HG03175 (cell line): ENCODE data around the gene PPM1L.

Source experiments
- ATAC-seq: cut with Tn5 transposase; IDR thresholded peaks from one replicate; pipeline ENCODE4 v1.9.1; 2021; ENCODE audit warnings: mild to moderate bottlenecking, moderate library complexity; ENCODE audit not compliant: unreplicated experiment

The PPM1L gene

DNA sequence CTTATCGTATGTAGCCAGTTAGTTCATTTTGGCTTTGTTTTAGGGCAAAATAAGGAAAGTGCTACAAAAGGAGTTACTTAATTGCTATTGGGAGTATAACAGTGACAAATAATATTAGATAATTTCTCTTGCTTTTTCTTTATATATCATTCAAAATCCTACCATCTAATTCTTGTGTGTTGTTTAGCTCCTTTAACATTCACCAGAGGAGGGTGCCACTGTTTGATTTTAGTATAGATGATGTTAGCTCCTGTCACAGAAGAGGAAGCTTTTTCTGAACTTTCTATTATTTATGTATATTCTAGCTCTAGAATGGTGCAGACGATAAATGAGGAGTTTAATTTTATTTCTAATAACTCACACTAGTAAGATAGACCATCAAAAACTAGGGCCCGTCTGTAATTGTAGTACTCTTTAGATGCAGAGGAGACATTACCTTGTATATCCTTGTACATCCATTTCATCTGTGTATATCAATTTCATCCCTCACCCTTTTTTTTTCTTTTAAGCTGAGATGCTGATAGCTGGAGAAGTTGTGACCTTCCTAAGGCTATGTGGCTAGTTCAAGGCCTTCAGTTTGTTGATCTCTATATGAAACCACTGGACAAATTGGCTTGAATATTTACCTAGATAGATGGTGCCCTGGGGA is 3.0 kb downstream of the PPM1L start:
- no peak for ATAC-seq

DNA sequence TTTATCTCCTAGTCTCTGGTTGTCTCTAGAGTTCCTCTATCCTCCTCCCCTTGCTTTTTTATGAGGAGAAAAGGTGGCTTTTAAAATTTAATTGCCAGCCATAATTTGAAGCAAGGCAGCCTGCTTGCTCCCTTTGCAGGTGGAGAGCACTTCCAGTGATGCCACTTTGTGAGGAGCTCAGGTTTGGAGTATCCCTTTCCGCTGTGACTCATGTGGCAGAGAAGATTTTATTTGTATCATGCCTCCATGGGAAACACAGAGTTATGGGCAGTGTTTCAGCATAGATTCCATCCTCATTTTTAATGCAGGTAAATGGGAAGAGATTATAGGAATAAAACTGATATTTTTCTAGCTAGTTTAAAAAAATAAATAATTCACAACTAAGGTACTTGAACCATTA is 7.0 kb downstream of the PPM1L start:
- no peak for ATAC-seq

DNA sequence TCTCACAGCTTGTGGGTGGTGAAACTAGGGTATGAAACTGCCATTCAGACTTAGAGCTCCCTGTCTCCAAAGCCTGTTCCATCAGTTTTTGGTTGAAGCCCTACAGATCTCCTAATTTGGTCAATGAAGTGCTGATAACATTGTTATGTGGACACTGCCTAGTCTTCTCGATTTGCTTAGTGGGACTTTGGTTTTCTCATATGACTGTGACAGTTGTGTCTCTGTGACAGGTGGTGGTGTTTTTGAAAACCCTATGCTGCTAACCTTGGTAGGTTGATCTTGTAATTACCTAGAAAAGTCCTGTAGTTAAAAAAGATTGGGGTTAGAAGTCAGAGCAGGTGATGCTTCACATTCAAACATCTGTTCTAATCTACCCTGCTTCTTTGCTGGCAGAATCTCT is 9.2 kb downstream of the PPM1L start:
- no peak for ATAC-seq

DNA sequence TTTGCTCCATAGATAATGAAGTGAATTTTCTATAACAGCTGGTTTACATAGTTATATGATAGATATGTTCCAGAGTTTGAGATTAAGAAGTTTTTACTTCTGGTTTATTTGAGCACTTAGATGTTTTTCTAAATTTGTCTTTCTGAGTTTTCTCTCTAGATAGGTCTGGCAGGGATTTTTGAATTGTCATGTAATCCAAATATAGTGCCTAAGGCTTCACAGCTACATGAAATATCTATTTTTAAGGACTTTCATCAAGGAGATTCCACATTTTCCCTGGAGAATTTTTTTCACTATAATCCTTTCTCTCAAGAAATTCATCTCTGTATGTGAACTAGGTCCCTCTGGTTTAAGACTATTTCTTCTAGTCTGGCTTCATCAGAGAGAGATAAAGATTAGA is 12.0 kb downstream of the PPM1L start:
- ATAC-seq = no peak

DNA sequence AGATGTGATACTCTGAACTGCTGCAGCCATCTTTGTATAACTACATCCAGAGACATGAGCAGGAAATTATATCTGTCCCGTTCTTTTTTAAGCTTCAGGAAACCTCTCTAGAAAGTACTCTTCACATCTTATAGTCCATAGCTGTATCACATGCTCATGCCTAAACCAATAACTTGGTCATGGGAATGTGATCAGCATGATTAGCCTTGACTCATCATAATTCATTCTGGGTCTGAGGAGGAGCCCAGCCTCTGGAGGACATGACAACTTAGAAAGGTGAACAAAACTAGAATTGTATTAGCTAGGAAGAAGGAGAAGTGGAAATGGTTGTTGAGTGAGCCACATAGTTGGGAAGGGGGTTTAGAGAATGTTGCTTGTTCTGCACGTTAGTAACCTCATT is 12.9 kb downstream of the PPM1L start:
- ATAC-seq = no peak

DNA sequence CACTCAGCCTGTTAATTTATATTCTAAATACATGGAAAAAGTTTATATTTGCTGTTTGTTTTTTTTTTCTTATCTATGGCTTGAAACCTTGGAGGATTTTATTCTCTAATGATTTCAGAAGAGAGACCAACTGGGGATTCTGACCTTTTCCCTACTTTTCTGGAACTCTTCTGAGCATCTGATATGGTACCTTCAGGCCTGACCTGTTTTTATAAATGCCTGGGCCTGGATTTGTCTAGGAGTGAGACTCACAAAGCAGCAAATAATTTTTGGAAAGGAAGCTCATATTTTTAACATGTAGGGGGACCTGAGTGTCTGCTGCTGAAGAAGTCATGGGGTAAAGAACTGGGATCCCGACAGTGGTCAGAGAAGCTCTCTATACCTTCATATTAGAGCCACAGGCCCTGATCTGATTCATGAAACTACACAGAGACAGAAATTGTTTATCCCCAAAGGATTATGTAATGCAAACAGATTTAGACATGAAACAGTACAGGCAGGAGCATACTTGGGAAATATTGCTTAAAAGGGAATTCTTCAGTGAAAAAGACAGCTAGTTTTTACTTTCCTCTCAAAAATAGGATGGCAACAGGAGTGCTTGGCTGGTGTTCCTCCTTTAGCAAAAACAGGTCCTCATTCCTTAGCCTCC is 15.9 kb downstream of the PPM1L start:
- no peak for ATAC-seq

DNA sequence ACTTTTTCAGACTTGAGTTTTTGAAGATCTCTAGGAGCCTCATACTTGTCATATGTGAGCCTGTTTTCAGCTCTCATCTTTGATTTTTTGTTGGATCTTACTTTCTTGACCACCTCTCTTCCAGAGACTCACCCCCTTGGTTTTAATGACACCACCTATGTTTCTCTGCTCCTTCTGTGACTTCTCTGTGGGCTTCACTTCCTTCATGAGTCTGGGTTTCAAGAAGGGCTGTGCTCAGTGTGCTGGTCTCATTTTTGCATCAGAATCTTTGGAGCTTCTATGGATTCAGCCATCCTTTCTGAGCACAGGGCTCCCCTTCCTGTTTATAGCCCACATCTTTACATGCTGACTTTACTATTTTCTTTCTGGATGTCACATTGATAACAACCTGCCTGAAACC is 17.7 kb downstream of the PPM1L start:
- no peak for ATAC-seq

DNA sequence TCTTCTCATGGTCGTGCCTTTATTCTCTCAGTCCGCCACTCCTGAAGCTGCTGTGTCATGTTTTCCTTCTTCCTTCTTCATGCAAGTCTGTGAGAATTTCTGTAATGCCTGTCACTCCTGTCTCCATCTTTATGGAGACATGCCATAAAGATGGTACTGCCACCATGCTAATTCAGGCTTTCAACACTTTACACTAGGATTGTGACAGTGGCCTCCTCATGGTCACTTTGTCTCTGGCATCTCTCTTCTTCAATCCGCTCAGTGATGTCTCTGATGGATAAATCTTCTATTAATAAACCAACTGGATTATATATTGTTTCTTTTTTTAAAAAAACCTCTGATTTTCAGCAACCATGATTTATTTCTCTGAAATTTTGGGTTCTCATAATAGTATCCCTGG is 18.1 kb downstream of the PPM1L start:
- ATAC-seq = no peak

DNA sequence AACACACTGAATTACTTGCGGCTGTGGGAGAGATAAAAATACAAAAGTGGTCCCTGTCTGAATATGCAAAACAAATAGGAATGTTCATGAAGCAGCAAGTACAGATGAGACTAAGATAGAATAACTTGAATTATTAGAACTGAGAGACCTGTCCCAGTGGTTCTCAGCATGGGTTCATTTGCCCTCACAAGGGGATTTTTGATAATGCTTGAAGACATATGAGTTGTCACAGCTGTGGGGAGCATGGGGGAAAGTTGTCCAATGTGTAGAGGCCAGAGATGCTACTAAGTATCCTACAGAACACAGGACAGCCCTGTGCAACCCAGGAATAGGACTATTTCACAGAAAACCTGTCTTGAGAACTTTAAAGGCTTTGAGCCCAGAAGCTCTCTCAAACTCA is 22.4 kb downstream of the PPM1L start:
- ATAC-seq = no peak

DNA sequence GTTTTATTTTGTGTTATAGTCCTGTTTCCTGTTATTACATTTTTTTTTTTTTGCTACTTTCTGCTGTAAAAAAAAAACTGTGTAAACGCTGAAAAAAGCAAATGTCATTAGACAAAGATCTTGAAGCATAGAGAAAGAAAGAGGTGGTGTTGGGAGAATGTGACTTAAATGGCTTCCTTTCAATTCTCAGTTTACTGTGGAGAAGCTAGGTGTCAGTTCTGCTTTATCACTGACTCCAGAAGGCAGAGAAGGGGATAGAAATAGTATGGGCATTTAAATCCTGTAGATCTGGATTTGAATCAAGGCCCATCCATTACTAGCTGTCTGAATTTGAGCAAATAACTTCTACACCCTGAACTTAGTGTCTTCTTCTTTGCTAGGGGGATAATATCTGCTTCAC is 23.0 kb downstream of the PPM1L start:
- no peak for ATAC-seq

DNA sequence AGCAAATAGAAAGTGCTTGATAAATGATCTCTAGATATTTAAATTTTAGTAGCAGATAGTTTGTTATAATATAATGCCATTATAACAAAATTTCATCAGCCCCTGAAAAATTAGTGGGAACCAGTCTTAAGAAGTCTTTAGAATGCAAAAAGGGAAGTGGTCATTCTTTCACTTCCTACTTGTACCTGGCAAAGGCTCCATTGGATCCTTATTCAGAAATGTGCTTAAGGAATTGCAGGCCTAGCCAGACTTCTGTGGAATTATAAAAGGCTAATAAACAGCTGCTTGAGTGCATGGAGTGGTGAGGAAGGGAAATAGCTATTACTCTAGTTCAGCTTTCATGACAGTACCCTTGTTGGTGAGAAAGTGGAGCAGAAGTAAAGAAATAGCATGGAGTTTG is 24.2 kb downstream of the PPM1L start:
- no peak for ATAC-seq

DNA sequence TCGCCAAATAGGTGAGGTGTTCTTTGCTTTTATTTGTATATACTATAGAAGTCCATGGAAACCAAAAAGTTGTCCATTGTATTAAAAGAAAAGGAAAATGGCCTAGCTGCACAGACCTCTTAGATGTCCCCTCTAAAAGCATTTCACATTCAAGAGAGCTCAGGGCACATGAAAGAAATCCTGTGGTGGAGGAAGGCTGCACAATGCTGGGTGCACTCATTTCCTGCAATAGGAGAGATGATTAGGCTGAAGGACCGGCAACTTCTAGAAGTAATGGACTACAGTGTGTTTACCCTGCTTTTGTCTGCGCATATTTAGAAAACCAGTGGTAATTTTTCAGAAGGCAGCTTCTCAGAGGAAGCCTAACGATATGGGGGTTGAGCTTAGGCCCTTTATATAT is 25.4 kb downstream of the PPM1L start:
- no peak for ATAC-seq

DNA sequence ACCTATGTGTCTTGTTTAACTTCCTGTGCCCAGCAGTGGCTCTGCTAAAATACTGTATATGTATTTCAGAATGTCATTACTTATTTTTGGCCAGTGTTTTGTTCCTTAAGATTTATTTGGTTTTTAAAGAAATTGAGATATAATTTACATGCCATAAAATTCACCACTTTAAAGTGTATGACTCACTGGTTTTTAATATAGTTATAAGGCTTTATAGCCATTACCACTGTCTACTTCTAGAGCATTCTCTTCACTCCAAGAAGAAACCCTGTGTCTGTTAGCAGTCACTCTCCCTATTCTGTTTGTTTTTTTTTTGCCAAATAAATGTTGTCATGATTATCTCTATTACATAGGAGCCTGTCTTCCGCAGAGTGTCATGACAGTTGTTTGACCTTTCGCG is 25.8 kb downstream of the PPM1L start:
- ATAC-seq = no peak

DNA sequence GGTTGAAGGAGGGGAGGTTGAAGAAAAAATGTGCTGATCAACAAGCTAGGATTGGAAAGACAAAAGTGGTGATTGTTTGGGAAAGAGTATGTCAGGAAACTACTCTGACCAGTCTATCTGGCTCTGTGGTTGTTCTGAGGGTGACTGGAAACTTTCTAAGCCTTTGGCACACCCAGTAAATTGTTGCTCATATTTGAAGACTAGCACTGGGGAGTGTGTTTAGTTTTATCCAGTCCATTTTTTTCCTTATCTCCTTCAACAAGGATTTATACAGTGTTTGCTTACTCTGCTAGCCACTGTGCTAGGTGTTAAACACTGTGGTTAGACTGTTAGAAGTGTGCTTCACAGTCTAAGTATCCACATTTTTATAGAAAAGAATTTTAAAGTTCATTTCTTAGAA is 28.8 kb downstream of the PPM1L start:
- no peak for ATAC-seq

DNA sequence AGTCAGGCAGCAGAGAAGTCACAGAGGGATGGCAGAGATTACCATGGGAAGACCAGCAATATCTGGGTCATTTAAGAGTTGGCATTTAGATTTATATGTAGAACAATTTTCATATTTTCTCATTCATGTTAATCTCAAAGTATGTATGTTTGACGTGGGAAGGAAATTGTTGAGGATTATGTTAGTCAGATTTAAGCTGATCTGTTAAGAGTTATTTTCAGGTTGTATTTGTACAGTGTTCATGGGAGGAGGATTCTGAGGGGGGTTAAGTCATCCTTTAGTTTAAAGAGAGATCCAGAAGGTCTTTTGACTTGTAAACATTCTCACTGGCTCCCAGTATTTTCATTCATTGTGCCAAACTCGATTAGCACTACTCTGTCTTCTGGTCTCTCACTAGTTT is 34.7 kb downstream of the PPM1L start:
- no peak for ATAC-seq

DNA sequence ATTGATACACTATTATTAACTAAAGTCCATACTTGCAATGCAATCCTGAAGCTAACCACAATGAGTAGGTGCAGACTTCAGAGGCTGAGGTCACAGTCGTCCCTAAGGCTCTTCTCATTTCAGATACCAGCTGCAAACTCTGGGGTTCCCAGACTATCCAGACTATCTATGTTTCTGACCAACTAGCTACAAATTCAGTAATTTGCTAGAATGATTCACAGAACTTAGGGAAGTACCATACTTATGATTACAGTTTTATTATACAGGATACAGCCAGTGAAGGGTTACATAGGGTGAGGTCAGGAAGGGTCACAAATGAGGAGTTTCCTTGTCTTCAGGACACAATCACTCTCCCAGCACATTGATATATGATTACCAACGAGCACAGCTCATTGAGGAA is 36.5 kb downstream of the PPM1L start:
- ATAC-seq = no peak

DNA sequence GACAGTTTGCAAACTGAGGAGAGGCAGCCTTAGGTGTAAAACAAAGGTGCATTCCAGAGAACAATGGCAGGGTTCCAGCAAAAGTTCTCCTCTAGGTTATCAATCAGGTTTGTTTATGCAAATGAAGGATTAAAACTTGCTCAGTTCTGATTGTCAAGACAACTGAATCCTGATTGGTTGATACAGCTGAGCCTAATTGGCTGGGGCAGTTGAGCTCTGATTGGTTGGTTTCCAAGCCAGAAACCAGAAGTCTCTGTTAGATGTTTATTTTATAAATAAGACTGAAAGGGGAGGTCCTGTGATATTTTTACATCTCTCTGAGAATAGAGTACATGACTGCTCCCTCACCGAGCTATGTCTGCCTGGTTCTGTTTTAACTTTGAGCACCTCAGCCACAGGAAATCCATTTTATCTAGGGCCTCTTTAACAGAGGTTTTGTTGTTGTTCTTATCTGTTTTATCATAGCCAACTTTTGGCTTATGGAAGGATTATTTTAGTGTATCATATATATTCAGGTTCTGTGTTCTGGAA is 37.8 kb downstream of the PPM1L start:
- no peak for ATAC-seq

DNA sequence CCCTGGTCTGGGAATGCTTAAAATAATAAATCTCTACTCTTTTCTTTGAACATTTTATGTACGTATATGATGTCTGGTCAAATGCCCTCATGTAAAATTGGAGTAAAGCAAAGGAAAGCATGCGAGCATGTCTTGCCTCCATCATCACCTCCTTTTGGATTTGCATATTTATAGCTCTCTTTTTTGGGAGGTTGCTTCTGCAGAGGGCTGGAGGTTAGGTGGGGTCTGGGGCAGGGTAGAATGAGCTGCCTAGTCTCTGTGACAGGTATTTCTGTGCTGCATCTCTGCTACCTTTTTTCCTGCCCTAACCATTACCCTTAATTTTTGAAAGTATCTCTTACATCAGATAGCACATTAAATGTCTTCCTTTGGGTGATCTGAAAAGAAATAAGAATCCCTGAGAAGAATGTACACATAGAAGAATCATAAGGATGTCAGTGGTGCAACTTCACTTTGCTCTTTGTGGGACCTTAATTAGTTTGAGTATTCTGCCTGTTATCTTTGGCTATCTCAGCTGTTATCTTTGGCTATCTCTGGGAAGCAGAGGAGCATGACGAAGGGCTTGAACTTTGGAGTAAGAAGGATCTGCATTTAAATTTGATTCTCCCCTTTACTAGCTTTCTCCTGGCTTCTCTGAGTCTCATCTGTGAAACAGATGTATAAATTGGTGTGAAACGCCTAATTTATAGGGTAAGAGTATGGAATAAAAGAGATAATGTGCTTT is 40.2 kb downstream of the PPM1L start:
- no peak for ATAC-seq

DNA sequence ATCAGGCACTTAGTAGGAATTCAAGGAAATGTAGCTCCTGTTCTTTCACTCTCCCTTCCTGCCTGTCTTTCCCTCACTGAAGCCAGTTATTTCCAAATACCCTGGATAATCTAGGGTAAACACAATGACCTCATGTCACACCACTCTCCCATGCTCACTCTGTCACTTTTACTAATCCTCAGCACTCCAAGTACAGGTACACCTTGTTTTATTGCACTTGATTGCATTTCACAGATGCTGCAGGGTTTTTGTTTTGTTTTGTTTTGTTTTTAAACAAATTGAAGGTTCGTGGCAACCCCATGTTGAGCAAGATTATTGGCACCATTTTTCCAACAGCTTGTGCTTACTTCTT is 40.8 kb downstream of the PPM1L start:
- no peak for ATAC-seq

DNA sequence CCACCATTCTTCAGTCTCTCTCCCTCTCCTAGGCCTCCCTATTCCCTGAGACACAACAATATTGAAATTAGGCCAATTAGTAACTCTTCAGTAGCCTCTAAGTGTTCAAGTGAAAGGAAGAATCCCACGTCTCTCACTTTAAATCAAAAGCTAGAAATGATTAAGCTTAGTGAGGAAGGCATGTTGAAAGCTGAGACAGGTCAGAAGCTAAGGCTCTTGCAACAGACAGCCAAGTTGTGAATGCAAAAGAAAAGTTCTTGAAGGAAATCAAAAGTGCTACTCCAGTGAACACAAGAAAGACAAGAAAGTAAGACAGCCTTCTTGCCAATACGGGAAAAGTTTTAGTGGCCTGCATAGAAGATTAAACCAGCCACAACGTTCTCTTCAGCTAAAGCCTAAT is 41.3 kb downstream of the PPM1L start:
- no peak for ATAC-seq

DNA sequence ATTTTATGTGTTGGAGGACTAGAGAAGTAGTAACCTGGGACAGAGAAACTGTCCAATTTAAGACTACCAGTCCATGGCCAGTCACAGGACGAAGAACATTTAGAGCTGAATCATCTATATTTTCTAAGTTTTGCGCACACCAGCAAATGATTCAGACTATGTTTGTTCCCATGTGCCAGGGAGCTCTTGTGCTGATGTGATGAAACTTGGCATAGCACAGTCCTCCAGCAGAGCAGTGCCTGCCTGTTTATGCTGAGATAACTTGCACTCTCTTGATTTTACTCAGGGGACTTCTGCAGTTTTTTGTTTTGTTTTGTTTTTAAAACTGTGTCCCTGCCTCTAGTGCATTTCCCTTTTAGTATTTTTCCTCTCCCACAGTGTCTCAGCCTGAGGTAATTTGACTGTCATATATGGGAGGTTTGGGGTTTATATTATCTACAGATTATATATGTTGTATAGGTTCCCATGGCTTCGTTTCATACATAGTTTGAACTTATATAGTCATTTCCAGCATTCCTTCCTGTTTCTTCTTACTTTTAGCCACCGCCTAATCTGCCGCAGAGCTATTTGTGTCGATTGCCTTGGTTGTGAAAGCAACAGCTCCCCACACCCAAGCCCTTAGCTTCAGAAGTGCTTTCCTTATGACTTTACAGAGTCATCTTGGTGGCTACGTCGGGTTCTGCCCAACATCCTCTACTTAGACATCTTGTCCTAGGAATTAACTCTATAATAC is 45.5 kb downstream of the PPM1L start:
- peak; percentile 64 for ATAC-seq

DNA sequence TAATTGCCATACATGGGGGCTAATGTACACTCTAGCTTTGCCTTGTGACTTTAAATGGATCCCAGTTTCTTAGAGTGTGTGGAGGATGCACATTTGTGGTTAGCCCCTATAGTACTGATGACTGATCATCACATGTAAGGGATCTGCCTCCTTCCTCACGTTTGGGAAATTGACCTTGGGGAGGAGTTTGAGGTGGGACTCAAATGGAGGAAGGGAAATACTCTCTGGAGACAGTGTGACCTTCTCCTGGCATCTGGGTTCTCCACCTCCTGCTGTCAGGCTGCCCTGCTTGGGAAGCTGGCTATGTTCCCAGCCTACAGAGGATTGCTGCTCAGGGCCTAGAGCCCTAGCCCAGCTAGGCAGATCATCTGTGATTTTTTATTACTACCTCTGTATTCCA is 48.7 kb downstream of the PPM1L start:
- ATAC-seq = no peak
